ENCODE data around the gene SP8. TPM values are rescaled to one million over a fixed set of nuclear protein-coding genes. Genes with fewer than 3 reads are reported as not detected.

The SP8 gene
- total RNA-seq, 1 donor from 2014 or later, result not detected

- DNase-seq, result peak; percentile 2
These were observed 8.0 kb upstream of the SP8 start for GRCh38 chr7:20794676-20795075.

GRCh38 chr7:20793694-20794394 lies 7.2 kb upstream of the SP8 start:
- peak; percentile 41 for DNase-seq

- no peak for DNase-seq
These were observed 6.6 kb upstream of the SP8 start for GRCh38 chr7:20793248-20793647.

GRCh38 chr7:20791538-20792434 lies 5.1 kb upstream of the SP8 start:
- peak; percentile 38 for DNase-seq

GRCh38 chr7:20790375-20790774 lies 3.7 kb upstream of the SP8 start:
- DNase-seq, result peak; percentile 43

- DNase-seq, result peak; percentile 39
These were observed 1.8 kb upstream of the SP8 start for GRCh38 chr7:20788420-20788990.

GRCh38 chr7:20787660-20788419 lies 1.2 kb upstream of the SP8 start:
- no peak for DNase-seq

GRCh38 chr7:20786421-20786778 lies 286 bp downstream of the SP8 start:
- DNase-seq, result no peak

GRCh38 chr7:20786049-20786412 lies 655 bp downstream of the SP8 start:
- no peak for DNase-seq

GRCh38 chr7:20785157-20786048 lies 1.3 kb downstream of the SP8 start:
- peak; percentile 33 for DNase-seq

GRCh38 chr7:20784388-20785156 lies 2.1 kb downstream of the SP8 start:
- peak; percentile 12 for DNase-seq

GRCh38 chr7:20783700-20784387 lies 2.8 kb downstream of the SP8 start:
- peak; percentile 58 for DNase-seq

- no peak for DNase-seq
These were observed 3.5 kb downstream of the SP8 start for GRCh38 chr7:20783125-20783699.

- peak; percentile 9 for DNase-seq
These were observed 7.6 kb downstream of the SP8 start for GRCh38 chr7:20779041-20779440.

- peak; percentile 66 for DNase-seq
These were observed 8.5 kb downstream of the SP8 start for GRCh38 chr7:20778063-20778721.

- DNase-seq, result no peak
These were observed 9.2 kb downstream of the SP8 start for GRCh38 chr7:20777377-20778062.

GRCh38 chr7:20776942-20777341 lies 9.7 kb downstream of the SP8 start:
- no peak for DNase-seq

- DNase-seq, result peak; percentile 4
These were observed 10.3 kb downstream of the SP8 start for GRCh38 chr7:20776214-20776911.
